Loucy (cell line): Measurements from ENCODE around the gene TEX14.

Experiments
- CTCF ChIP-seq: fragments of 200-600 bp; sonication (generic); conservative IDR thresholded peaks from 2 replicates; pipeline ENCODE4 v1.5.1; 2014; ENCODE audit warnings: mild to moderate bottlenecking, antibody characterized with exemption, low read length
- EZH2phosphoT487 ChIP-seq: fragments of 200-600 bp; IDR thresholded peaks from 2 replicates; pipeline ENCODE4 v1.6.1; 2018; ENCODE audit warnings: antibody characterized with exemption, mild to moderate bottlenecking, moderate library complexity, borderline replicate concordance

DNA sequence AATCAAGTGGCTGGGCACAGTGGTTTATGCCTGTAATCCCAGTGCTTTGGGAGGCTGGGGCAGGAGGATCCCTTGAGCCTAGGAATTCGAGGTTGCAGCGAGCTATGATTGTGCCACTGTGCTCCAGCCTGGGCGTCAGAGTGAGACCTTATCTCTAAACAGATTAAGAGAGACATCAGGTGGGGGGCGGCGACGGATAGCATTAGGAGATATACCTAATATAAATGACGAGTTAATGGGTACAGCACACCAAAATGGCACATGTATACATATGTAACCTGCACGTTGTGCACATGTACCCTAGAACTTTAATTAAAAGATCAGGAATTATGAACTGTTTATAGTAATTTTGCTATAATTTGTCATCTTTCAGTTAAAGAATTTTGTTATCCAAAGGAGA lies 10.9 kb upstream of the TEX14 start:
- TF ChIP-seq EZH2phosphoT487, result no peak
- no peak for TF ChIP-seq CTCF
